ENCODE results near the gene LY6G6C.

DNA sequence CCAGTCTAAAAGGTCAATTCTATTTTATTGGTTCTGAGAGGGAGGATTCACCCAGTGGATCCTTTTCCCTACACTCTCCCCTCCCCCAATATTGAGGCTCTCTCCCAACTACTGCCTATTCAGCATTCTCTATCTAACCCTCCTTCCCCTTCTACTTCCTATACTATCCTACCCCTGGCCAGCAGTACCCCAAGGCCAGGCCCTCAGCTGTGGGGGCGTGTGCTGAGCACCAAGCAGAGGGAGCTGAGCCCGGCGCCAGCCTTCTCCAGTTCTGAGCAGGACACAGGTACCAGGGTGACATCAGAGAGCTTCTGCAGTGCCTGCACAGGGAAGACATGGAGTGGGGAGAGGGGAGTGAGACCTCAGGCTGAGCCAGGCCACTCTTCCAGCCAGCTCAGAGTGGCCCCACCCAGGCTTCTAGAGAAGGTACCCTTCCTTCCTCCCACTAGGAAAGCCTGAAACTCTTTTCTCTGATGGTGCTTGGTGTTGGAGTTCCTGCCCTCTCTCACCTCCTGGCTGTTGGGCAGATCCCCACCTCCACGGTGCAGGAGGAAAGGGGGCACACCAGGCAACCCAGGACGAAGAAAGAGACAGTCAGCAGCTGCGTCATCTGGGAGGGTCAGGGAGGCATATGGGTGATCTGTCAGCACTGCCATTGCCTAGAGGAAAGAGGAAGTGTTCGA, 5.6 kb upstream of the LY6G6C start:
- TF ChIP-seq CTCF (IDR thresholded peaks at IDR 0.05): no peak
- TF ChIP-seq POLR2A (IDR thresholded peaks at IDR 0.05): no peak
